MCF 10A (cell line): Measurements from ENCODE around the gene RAB25. TPM values are rescaled to one million over a fixed set of nuclear protein-coding genes. Genes with fewer than 3 reads are reported as not detected.

ENCODE experiments used
- BruUV-seq: library from RNA; stranded (reverse); fragments of 400-500 nt; replicated peaks from 2 replicates; lab custom pipeline; 2021; lab: Mats Ljungman, UMichigan
- CTCF ChIA-PET: fragments of 300-600 bp; sonication (Branson Sonifier 250); formaldehyde crosslinking; extraction: SDS; loops from one replicate; lab custom pipeline; 2021; ENCODE audit warnings: antibody characterized with exemption, inconsistent platforms; lab: Yijun Ruan, JAX
- POLR2A ChIA-PET: fragments of 300-600, 350-650 bp; sonication (Branson Sonifier 250); formaldehyde crosslinking; extraction: SDS; loops from one replicate; lab custom pipeline; 2020; ENCODE audit warnings: antibody characterized with exemption, inconsistent platforms; lab: Yijun Ruan, JAX
- DNase-seq: peaks from one replicate; pipeline ENCODE4 v3.0.0-alpha.2; 2018; ENCODE audit not compliant: unreplicated experiment
- H3K27ac Mint-ChIP-seq: one replicate; pipeline ENCODE4 v1.8.0; 2022; ENCODE audit warnings: mild to moderate bottlenecking, low read depth, mixed read lengths; ENCODE audit not compliant: unreplicated experiment
- H3K27me3 Mint-ChIP-seq: one replicate; pipeline ENCODE4 v1.8.0; 2022; ENCODE audit warnings: mixed read lengths; ENCODE audit not compliant: insufficient read depth, unreplicated experiment
- H3K36me3 Mint-ChIP-seq: one replicate; pipeline ENCODE4 v1.8.0; 2022; ENCODE audit warnings: mild to moderate bottlenecking, moderate library complexity, mixed read lengths; ENCODE audit not compliant: insufficient read depth, unreplicated experiment
- H3K4me1 Mint-ChIP-seq: one replicate; pipeline ENCODE4 v1.8.0; 2022; ENCODE audit warnings: mixed read lengths; ENCODE audit not compliant: insufficient read depth, unreplicated experiment
- H3K4me3 Mint-ChIP-seq: one replicate; pipeline ENCODE4 v1.8.0; 2022; ENCODE audit warnings: mild to moderate bottlenecking, moderate library complexity, mixed read lengths; ENCODE audit not compliant: unreplicated experiment
- H3K9me3 Mint-ChIP-seq: one replicate; pipeline ENCODE4 v1.8.0; 2022; ENCODE audit warnings: mixed read lengths; ENCODE audit not compliant: unreplicated experiment
- intact Hi-C: fragments of 100-400 bp; cut with micrococcal nuclease; formaldehyde crosslinking; loops from 2 replicates; pipeline ENCODE4 v1.14.1; 2022
- total RNA-seq: library from RNA; stranded (reverse); gene quantifications from 2 replicates; pipeline ENCODE4 v1.2.3, GENCODE V29; 2022
- TF ChIP-seq, protein P1 (sequence below): fragments of 200-600 bp; IDR thresholded peaks from one replicate; pipeline ENCODE4 v1.8.0; 2022; ENCODE audit warnings: antibody characterized with exemption, mild to moderate bottlenecking; ENCODE audit not compliant: unreplicated experiment

Gene RAB25
- total RNA-seq, 1 experiment from 2014 or later, result 5.5 TPM

DNA sequence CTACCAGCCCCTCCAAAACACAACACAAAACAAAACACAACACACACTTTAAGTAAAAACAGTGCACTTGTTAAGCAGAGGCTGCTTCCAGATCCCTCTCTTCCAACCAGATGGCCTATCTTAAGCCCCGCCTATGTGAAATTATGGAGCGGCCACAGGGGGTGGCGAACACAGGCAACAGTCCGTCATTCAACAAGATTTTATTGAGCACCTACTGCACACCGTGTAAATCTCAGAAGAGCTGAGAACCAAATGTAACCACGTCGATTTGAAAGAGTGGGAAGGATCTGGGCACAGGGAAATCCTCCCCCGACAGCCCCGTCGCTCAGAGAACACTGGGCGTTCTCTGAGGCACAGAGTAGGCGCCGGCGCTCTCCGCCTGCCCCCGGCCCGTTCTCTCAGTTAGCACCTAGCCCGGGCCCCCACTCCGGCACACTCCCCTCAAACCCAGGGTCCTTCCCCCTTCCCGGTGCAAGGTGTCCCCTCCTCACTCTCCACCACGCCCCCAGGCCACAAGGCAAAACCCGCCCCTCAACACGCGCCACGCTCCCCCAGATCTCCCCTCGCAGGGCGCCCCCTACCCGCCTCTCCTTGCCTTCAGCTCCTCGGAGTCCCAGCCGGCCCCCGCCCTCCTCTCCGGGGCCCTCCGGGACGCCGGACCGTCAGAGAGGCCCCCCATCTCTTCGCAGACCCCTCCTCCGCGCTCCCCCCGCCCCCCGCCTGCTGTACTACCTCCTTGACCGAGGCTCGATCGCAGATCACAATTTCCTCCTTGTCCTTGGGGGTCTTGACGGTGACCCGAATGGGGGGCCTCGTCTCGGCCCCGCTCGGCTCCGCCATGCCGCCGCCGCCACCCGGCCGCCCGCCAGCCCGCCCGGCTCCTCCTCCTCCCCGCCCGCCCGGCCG is 7.8 kb upstream of the RAB25 start:
- DNase-seq, result peak; percentile 81
- H3K9me3 Mint-ChIP-seq, result no peaks in the 10 kb centered on the region
- no TSS peak for BruUV-seq
- H3K4me3 Mint-ChIP-seq, result peak overlapping the region; percentile 99
- ChIA-PET CTCF (interaction anchor here (0.5 to 3.3 kb wide), 11 partner anchors 11 to 793 kb away, joined by 3 to 11 read pairs (median 4); no protein-coding TSS in a partner anchor), POLR2A (interaction anchor here (0.6 to 2.8 kb wide), 10 partner anchors 13 to 548 kb away, joined by 3 to 10 read pairs (median 4); partner anchors contain the start of genes CCT3, GPATCH4 and TSACC)
- no peaks in the 10 kb centered on the region for H3K27me3 Mint-ChIP-seq
- peak overlapping the region; percentile 95 for H3K27ac Mint-ChIP-seq
- TF ChIP-seq, protein P1, sequence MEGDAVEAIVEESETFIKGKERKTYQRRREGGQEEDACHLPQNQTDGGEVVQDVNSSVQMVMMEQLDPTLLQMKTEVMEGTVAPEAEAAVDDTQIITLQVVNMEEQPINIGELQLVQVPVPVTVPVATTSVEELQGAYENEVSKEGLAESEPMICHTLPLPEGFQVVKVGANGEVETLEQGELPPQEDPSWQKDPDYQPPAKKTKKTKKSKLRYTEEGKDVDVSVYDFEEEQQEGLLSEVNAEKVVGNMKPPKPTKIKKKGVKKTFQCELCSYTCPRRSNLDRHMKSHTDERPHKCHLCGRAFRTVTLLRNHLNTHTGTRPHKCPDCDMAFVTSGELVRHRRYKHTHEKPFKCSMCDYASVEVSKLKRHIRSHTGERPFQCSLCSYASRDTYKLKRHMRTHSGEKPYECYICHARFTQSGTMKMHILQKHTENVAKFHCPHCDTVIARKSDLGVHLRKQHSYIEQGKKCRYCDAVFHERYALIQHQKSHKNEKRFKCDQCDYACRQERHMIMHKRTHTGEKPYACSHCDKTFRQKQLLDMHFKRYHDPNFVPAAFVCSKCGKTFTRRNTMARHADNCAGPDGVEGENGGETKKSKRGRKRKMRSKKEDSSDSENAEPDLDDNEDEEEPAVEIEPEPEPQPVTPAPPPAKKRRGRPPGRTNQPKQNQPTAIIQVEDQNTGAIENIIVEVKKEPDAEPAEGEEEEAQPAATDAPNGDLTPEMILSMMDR, result peak; percentile 30
- peaks cover 37% of the 10 kb centered on the region for H3K4me1 Mint-ChIP-seq
- H3K36me3 Mint-ChIP-seq, result peaks cover 46% of the 10 kb centered on the region
- intact Hi-C loops, result loop anchor here (10.0 kb wide), 1 partner anchor 398 kb away; no protein-coding TSS in a partner anchor

DNA sequence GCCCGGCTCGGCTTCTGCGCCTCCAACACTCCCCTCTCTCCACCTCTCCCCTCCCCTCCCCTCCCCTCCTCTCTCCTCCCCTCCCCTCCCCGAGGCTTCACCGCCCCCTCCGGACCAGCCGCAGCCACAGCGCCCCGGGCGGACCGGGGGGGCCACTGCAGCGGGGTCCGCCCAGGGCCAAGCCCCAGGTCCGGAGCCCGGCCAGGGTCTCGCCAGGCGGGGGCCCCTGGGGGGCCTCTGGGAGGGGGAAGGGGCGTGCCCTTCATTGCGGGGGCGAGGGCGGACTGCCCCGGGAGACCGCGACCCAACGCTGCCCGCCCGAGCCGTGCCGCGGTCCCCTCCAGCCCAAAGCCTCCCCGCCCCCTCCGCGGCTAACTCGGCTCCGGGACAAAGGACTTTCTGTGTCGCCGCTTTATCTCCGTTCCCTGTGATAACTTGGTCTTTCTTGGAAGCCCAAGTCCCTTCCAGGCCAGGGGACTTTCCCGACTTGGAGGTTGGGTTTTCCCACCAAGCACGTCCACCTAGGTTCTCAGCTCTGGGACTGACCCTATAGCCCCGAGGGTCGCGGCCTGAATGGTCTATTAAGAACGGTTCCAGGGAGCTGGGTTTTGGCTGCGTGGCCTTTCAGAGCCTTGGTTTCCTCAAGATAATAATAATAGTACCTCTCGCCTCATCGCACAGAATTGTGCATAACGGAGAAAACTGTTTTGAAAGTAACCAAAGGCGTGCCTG is 7.0 kb upstream of the RAB25 start, which contains the start of gene UBQLN4:
UBQLN4 (minus strand) TSS at position 31 of the 732 bp plus-strand sequence. CDS start 97 bp downstream, outside the sequence.
- no peaks in the 10 kb centered on the region for H3K9me3 Mint-ChIP-seq

DNA sequence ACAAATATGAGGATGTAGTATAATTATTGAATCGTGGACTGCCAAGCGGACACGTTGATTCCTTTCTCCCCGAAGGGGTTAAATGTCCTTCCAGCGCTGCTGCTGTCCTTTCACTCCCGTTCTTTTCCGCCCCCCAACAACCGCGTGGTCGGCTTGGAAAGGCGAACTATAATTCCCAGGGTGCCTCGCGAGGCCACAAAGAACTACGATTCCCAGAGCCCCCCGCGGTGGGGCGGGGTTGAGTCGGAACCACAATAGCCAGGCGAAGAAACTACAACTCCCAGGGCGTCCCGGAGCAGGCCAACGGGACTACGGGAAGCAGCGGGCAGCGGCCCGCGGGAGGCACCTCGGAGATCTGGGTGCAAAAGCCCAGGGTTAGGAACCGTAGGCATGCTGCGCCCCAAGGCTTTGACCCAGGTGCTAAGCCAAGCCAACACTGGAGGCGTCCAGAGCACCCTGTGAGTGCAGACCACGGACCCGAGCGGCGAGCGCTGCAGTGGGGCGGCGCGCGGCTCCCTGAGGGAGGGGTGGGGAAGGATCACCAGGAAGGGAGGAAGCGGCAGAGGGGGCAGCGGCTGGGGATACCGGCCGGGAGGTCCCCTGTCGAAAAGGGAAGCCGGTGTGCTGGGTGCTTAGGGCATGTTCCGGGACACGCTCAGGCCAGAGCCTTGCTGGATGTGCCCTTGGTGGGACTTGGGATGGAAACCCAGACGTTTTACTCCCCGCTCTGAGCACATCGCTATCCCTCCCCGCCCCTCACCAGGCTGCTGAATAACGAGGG is 6.3 kb upstream of the RAB25 start, which contains the start of gene LAMTOR2:
LAMTOR2 (plus strand) TSS at position 283 of the 781 bp plus-strand sequence; CDS start at position 391, 108 bp downstream.
- Mint-ChIP-seq H3K36me3 (peaks cover 30% of the 10 kb centered on the region), H3K4me1 (peaks cover 33% of the 10 kb centered on the region), H3K4me3 (peak within 1 kb of the TSS; percentile 99), H3K27ac (peak within 1 kb of the TSS; percentile 95), H3K9me3 (no peaks in the 10 kb centered on the region), H3K27me3 (no peaks in the 10 kb centered on the region)
- no TSS peak for BruUV-seq
- DNase-seq, result peak; percentile 100
- ChIA-PET POLR2A (interaction anchor here (0.7 to 2.8 kb wide), 18 partner anchors 12 to 317 kb away, joined by 3 to 10 read pairs (median 3); partner anchors contain the start of genes ARHGEF2, KHDC4, MEX3A and SLC25A44), CTCF (interaction anchor here (0.9 to 3.3 kb wide), 4 partner anchors 13 to 92 kb away, joined by 3 to 11 read pairs (median 3); no protein-coding TSS in a partner anchor)
- intact Hi-C loops, result loop anchor here (2.0 to 10.0 kb wide), 4 partner anchors 34 to 400 kb away; partner anchors contain the start of gene SSR2
- TF ChIP-seq, protein P1, result no peak

More for the DNA sequence above, 7.0 kb upstream of the RAB25 start, which contains the start of gene UBQLN4:
- H3K27me3 Mint-ChIP-seq, result no peaks in the 10 kb centered on the region
- TF ChIP-seq, protein P1, result peak; percentile 57
- POLR2A ChIA-PET, result interaction anchor here (0.6 to 2.8 kb wide), 17 partner anchors 12 to 548 kb away, joined by 3 to 10 read pairs (median 3); partner anchors contain the start of genes ARHGEF2, GPATCH4, KHDC4 and SLC25A44
- intact Hi-C loops, result loop anchor here (2.0 to 10.0 kb wide), 4 partner anchors 33 to 399 kb away; partner anchors contain the start of gene SSR2
- H3K4me3 Mint-ChIP-seq, result peak within 1 kb of the TSS; percentile 99
- peak; percentile 91 for DNase-seq
- peaks cover 37% of the 10 kb centered on the region for H3K4me1 Mint-ChIP-seq
- H3K36me3 Mint-ChIP-seq, result peaks cover 38% of the 10 kb centered on the region
- BruUV-seq, result TSS peak; percentile 99
- peak within 1 kb of the TSS; percentile 95 for H3K27ac Mint-ChIP-seq
- CTCF ChIA-PET, result interaction anchor here (0.7 to 3.3 kb wide), 6 partner anchors 12 to 265 kb away, joined by 3 to 11 read pairs (median 3); no protein-coding TSS in a partner anchor
